Neural cell (in vitro differentiated cells): ENCODE results near the gene S100A13.

Source experiments
- CTCF ChIP-seq: fragments of 450-650 bp; IDR thresholded peaks from 2 replicates; pipeline ENCODE4 v1.5.1; 2014; ENCODE audit warnings: antibody characterized with exemption, mild to moderate bottlenecking, moderate library complexity; ENCODE audit not compliant: poor library complexity, severe bottlenecking
- EP300 ChIP-seq: fragments of 450-650 bp; conservative IDR thresholded peaks from 2 replicates; pipeline ENCODE4 v1.6.1; 2014; ENCODE audit warnings: antibody characterized with exemption, mild to moderate bottlenecking, moderate library complexity; ENCODE audit not compliant: poor library complexity, severe bottlenecking
- EZH2 ChIP-seq: fragments of 200-600, 300-800 bp; shearing (Covaris generic), sonication (generic); IDR thresholded peaks from 2 replicates; pipeline ENCODE4 v1.6.1; 2014; ENCODE audit warnings: antibody characterized with exemption, low read length, borderline replicate concordance, mild to moderate bottlenecking; ENCODE audit not compliant: insufficient read depth, poor library complexity, severe bottlenecking
- POLR2AphosphoS5 ChIP-seq: IDR thresholded peaks from 2 replicates; pipeline ENCODE4 v1.6.1; 2012
- RAD21 ChIP-seq: fragments of 450-650 bp; conservative IDR thresholded peaks from 2 replicates; pipeline ENCODE4 v1.6.1; 2014; ENCODE audit warnings: antibody characterized with exemption, mild to moderate bottlenecking, moderate library complexity
- TAF1 ChIP-seq: IDR thresholded peaks from 2 replicates; pipeline ENCODE4 v1.6.1; 2012; ENCODE audit warnings: low read depth

- no peak for TF ChIP-seq CTCF
- TF ChIP-seq EP300: no peak
- no peak for TF ChIP-seq POLR2AphosphoS5
- TF ChIP-seq EZH2: no peak
- TF ChIP-seq TAF1: no peak
- no peak for TF ChIP-seq RAD21
Measured at GRCh38 chr1:153659175-153659534, 31.9 kb upstream of the S100A13 start.
